ENCODE data around the gene S100G.

The S100G gene

DNA sequence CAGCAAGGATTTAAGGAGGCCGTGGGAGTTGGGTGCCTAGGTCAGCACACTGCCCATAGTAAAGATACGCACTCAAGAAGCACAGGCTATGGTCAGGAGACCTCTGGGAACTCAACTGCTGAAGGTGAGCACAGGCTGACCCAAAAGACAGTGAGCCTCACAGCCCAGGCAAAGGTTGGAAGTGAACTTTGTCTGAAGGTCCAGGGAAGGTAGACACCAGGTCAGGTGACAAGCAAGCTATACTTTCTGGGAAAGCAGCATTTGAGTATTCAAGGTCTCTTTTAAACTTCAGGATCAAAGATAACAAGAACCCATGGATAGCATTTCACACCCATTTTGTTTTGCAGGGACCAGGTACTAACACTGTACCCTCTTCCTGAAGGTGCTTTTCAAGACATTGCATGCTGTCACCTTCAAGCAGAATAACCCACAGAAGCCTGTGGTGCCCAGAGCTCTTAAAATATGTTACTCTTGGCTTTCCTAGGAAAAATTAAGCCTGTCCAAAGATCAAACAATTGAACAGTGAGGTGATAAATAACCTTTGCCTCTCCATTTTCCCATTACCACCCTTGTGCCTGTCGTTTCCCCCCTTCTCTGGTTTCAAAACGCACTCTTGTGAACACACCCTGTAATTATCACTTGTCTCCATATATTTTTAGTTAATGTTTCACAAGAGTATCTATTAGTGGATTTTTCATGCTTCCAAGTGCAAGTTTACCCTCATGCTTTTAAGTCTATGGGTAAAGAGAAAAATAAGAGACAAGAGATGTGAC, 3.4 kb upstream of the S100G start:
- DNase-seq (ENCODE audit: low read depth) = no peak
- H3K4me3 ChIP-seq (ENCODE audit: low read length) = no peak overlapping the region
- TF ChIP-seq, protein P1, sequence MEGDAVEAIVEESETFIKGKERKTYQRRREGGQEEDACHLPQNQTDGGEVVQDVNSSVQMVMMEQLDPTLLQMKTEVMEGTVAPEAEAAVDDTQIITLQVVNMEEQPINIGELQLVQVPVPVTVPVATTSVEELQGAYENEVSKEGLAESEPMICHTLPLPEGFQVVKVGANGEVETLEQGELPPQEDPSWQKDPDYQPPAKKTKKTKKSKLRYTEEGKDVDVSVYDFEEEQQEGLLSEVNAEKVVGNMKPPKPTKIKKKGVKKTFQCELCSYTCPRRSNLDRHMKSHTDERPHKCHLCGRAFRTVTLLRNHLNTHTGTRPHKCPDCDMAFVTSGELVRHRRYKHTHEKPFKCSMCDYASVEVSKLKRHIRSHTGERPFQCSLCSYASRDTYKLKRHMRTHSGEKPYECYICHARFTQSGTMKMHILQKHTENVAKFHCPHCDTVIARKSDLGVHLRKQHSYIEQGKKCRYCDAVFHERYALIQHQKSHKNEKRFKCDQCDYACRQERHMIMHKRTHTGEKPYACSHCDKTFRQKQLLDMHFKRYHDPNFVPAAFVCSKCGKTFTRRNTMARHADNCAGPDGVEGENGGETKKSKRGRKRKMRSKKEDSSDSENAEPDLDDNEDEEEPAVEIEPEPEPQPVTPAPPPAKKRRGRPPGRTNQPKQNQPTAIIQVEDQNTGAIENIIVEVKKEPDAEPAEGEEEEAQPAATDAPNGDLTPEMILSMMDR (conservative IDR thresholded peaks at IDR 0.05; ENCODE audit: low read depth, low read length) = no peak

DNA sequence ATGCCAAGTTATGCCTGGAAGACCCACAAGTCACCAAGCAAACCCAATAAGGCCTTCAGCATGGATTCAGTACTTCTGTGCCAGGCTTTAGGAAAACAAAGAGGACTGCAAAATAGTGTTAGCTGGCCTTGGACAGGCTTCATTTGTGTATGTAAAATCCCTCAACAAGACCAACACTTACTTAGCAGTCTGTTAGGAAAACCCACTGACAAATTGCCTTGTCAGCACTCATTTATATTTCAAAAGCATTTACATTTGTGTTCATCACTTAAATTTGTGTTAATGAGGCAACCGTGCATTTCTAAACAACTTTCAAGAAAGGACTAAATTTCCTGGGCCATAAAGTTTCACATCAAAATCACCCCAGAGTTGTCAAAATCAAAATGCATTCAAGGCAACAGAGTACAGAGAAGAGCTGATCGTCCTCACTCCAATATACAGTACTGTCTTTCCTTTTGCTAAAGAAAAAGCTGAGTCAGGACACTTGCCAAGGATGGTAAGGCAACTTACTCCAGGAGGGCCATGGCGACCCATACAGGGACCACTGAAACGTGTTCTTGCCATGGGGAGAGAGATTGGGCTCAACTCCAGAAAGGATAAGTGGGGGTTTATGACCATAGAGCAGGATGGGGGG, 1.6 kb downstream of the S100G start:
- DNase-seq (ENCODE audit: low read depth) = no peak
- H3K4me3 ChIP-seq (ENCODE audit: low read length) = no peak overlapping the region
- TF ChIP-seq, protein P1 (conservative IDR thresholded peaks at IDR 0.05; ENCODE audit: low read depth, low read length) = no peak

DNA sequence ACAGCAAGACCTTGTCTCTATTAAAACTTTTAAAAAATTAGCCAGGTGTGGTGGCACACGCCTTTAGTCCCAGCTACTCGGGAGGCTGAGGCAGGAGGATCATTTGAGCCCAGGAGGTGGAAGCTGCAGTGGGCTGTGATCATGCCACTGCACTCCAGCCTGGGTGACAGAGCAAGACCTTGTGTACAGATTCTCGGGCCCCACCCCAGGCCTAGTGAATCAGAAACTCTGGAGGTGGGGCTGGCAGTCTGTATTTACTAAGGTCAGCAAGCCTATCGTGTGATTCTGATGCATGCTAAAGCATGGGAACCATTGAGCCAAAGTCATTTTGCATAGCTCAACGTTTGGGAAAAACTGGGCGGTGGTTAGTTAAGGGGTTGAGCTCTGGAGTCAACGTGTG, 3.5 kb downstream of the S100G start:
- no peak overlapping the region for H3K4me3 ChIP-seq (ENCODE audit: low read length)
- TF ChIP-seq, protein P1 (conservative IDR thresholded peaks at IDR 0.05; ENCODE audit: low read depth, low read length) = no peak
- no peak for DNase-seq (ENCODE audit: low read depth)

DNA sequence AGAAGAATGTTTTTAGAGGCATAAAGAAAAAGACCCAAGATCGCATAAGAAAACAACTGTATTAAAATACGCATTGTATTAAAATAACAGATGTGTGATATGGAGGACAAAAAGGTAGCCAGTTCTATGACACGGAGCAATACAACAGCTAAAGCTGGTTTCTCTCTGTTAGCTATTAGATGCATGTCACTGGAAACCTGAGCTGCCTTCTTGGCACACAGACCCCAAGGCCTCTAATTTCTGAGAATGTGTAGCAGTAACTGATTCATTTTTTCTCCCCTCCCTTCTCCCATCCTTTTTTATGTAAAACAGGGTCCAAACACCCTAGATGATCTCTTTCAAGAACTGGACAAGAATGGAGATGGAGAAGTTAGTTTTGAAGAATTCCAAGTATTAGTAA, 4.1 kb downstream of the S100G start:
- TF ChIP-seq, protein P1 (conservative IDR thresholded peaks at IDR 0.05; ENCODE audit: low read depth, low read length) = no peak
- H3K4me3 ChIP-seq (ENCODE audit: low read length) = no peak overlapping the region
- DNase-seq (ENCODE audit: low read depth) = no peak

DNA sequence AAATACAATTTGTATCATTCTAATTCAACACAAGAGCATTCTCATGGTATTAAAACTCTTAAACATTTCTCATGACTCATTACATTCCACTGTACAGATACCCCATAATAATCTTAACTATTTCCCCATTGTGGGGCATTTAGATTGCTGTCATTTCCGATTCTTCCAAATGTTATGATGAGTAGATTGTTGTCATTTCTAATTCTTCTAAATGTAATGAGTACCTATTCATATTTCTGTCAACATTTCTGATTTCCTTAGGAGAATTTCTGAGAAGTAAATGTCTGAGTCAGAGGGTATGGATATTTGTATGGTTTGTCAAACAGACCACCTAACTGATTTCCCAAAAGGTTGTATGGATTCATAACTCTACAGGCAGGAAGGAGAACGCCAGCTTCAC, 8.3 kb downstream of the S100G start:
- H3K4me3 ChIP-seq (ENCODE audit: low read length) = no peak overlapping the region
- DNase-seq (ENCODE audit: low read depth) = no peak
- TF ChIP-seq, protein P1 (conservative IDR thresholded peaks at IDR 0.05; ENCODE audit: low read depth, low read length) = no peak

- no peak overlapping the region for H3K4me3 ChIP-seq (ENCODE audit: low read length)
- no peak for DNase-seq (ENCODE audit: low read depth)
- TF ChIP-seq, protein P1 (conservative IDR thresholded peaks at IDR 0.05; ENCODE audit: low read depth, low read length) = no peak
Measured at GRCh38 chrX:16659321-16659720, 9.4 kb downstream of the S100G start.

DNA sequence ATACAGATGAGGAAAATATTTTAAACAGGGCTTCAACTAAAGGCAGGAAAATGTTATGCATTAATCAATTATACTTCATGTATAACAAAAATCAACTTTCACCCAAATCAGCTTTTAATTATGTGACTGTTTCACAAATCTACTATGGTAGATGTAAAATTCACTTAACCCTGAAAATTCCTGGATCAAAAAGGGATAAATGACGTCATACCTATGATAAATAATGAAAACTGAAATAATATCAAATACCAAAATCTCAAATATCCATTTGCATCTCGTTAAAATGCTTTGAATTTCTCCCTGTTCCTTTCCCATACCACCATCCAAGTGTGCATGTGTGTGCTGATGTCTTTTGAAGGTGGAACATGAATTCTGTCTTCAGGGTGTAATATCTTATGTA, 11.5 kb downstream of the S100G start:
- TF ChIP-seq, protein P1 (conservative IDR thresholded peaks at IDR 0.05; ENCODE audit: low read depth, low read length) = no peak
- no peak for DNase-seq (ENCODE audit: low read depth)

More for the DNA sequence above, 11.5 kb downstream of the S100G start:
- no peak overlapping the region for H3K4me3 ChIP-seq (ENCODE audit: low read length)
